GM21786 (cell line): ENCODE measurements around the gene LRRC74A.
"Not testable (repeated sequence)": the region's sequence is repeated elsewhere in the genome, so short reads cannot be mapped to it uniquely, and the experiment has no call there.

Experiments used
- ATAC-seq: cut with Tn5 transposase; IDR thresholded peaks from one replicate; pipeline ENCODE4 v1.9.1; 2021; ENCODE audit not compliant: unreplicated experiment

LRRC74A gene

GRCh38 chr14:76883447-76883846, 57.2 kb downstream of the LRRC74A start:
- no peak for ATAC-seq

GRCh38 chr14:76884394-76884793, 58.2 kb downstream of the LRRC74A start:
- ATAC-seq: no peak

GRCh38 chr14:76884853-76885276, 58.7 kb downstream of the LRRC74A start:
- no peak for ATAC-seq

- no peak for ATAC-seq
Measured at GRCh38 chr14:76887191-76887590, 61.0 kb downstream of the LRRC74A start.

- no peak for ATAC-seq
Measured at GRCh38 chr14:76891391-76891790, 65.2 kb downstream of the LRRC74A start.

GRCh38 chr14:76894308-76894707, 68.1 kb downstream of the LRRC74A start:
- no peak for ATAC-seq

- ATAC-seq: not testable (repeated sequence)
Measured at GRCh38 chr14:76898006-76898405, 71.8 kb downstream of the LRRC74A start.

GRCh38 chr14:76900682-76901081, 74.5 kb downstream of the LRRC74A start:
- no peak for ATAC-seq

- no peak for ATAC-seq
Measured at GRCh38 chr14:76901171-76902055, 75.2 kb downstream of the LRRC74A start.

GRCh38 chr14:76902591-76902990, 76.4 kb downstream of the LRRC74A start:
- ATAC-seq: no peak

- ATAC-seq: no peak
Measured at GRCh38 chr14:76904100-76904739, 78.0 kb downstream of the LRRC74A start.

GRCh38 chr14:76904740-76905569, 78.7 kb downstream of the LRRC74A start:
- peak; percentile 88 for ATAC-seq

- no peak for ATAC-seq
Measured at GRCh38 chr14:76908834-76909233, 82.6 kb downstream of the LRRC74A start.

GRCh38 chr14:76909266-76909665, 83.1 kb downstream of the LRRC74A start:
- ATAC-seq: no peak

- ATAC-seq: no peak
Measured at GRCh38 chr14:76910371-76910890, 84.2 kb downstream of the LRRC74A start.

- no peak for ATAC-seq
Measured at GRCh38 chr14:76911473-76911872, 85.3 kb downstream of the LRRC74A start.

- ATAC-seq: not testable (repeated sequence)
Measured at GRCh38 chr14:76914533-76915081, 88.4 kb downstream of the LRRC74A start.

- ATAC-seq: no peak
Measured at GRCh38 chr14:76916040-76916715, 90.0 kb downstream of the LRRC74A start.

GRCh38 chr14:76917158-76917596, 91.0 kb downstream of the LRRC74A start:
- no peak for ATAC-seq

- no peak for ATAC-seq
Measured at GRCh38 chr14:76917745-76918255, 91.6 kb downstream of the LRRC74A start.
